Activated CD4-positive, alpha-beta T cell treated with anti-CD3 and anti-CD28 coated beads for 36 hours (primary cell): ENCODE data around the gene SUSD5. TPM values are rescaled to one million over a fixed set of nuclear protein-coding genes. Genes with fewer than 3 reads are reported as not detected.
A peak's percentile ranks its signal among the peaks of the same experiment; 100 is the strongest.

Experiments
- ATAC-seq: fragments of 200-7000 bp; cut with Tn5 transposase; one replicate; pipeline ENCODE4 v1.10.0; 2021; ENCODE audit warnings: mild to moderate bottlenecking, moderate library complexity
- CTCF ChIA-PET: fragments of 350-600 bp; sonication (Branson Sonifier 250); formaldehyde crosslinking; loops from one replicate; lab custom pipeline; 2021; ENCODE audit warnings: antibody characterized with exemption; lab: Charles Lee
- POLR2A ChIA-PET: fragments of 350-600 bp; sonication (Branson Sonifier 250); formaldehyde crosslinking; loops from one replicate; lab custom pipeline; 2021; ENCODE audit warnings: antibody characterized with exemption, inconsistent platforms; lab: Charles Lee
- DNase-seq: peaks from one replicate; pipeline ENCODE4 v3.0.0-alpha.2; 2020
- H3K27ac Mint-ChIP-seq: one replicate; pipeline ENCODE4 v1.8.0; 2021; ENCODE audit warnings: mixed read lengths
- H3K27me3 Mint-ChIP-seq: one replicate; pipeline ENCODE4 v1.8.0; 2021; ENCODE audit warnings: mixed read lengths
- H3K36me3 Mint-ChIP-seq: one replicate; pipeline ENCODE4 v1.8.0; 2021; ENCODE audit warnings: low read depth, mixed read lengths
- H3K4me1 Mint-ChIP-seq: one replicate; pipeline ENCODE4 v1.8.0; 2021; ENCODE audit warnings: mixed read lengths
- H3K4me3 Mint-ChIP-seq: one replicate; pipeline ENCODE4 v1.8.0; 2021; ENCODE audit warnings: mild to moderate bottlenecking, moderate library complexity, mixed read lengths
- H3K9me3 Mint-ChIP-seq: one replicate; pipeline ENCODE4 v1.8.0; 2021; ENCODE audit warnings: low read depth, mixed read lengths
- intact Hi-C, 2 experiments: fragments of 100-400 bp; cut with DNase I in 1 of 2; cut with micrococcal nuclease in 1 of 2; formaldehyde crosslinking; loops; one replicate each; pipeline versions ENCODE4 v1.14.2 to v1.15.1; 2022 to 2024; cut with DNase I, micrococcal nuclease
- total RNA-seq, 2 experiments: library from RNA; stranded (reverse); gene quantifications; one replicate each; pipeline ENCODE4 v1.2.3, GENCODE V29; 2021

The SUSD5 gene
- total RNA-seq, 2 experiments from 2014 or later, result not detected

- no peaks in the 10 kb centered on the region for H3K9me3 Mint-ChIP-seq
- peak; percentile 76 for ATAC-seq
- H3K4me1 Mint-ChIP-seq, result peaks cover 10% of the 10 kb centered on the region
- CTCF ChIA-PET, result interaction anchor here (0.6 to 2.1 kb wide), 7 partner anchors 9 to 577 kb away, joined by 3 to 12 read pairs (median 3); no protein-coding TSS in a partner anchor
- H3K36me3 Mint-ChIP-seq, result peaks cover 23% of the 10 kb centered on the region
- no peaks in the 10 kb centered on the region for H3K27me3 Mint-ChIP-seq
- intact Hi-C loops, result loop anchor here in 1 of 2 experiments (5.0 kb wide), 2 partner anchors 118 to 498 kb away; no protein-coding TSS in a partner anchor
- DNase-seq, result no peak
- no peak overlapping the region for H3K4me3 Mint-ChIP-seq
- POLR2A ChIA-PET, result interaction anchor here (0.6 kb wide), 1 partner anchor 23 kb away, joined by 3 read pairs; no protein-coding TSS in a partner anchor
- no peak overlapping the region for H3K27ac Mint-ChIP-seq
Measured at GRCh38 chr3:33134026-33134625, 84.5 kb downstream of the SUSD5 start.

- intact Hi-C loops, result loop anchor here in 1 of 2 experiments (5.0 kb wide), 2 partner anchors 120 to 500 kb away; no protein-coding TSS in a partner anchor
- no peak for DNase-seq
- ChIA-PET CTCF (interaction anchor here (0.5 to 4.4 kb wide), 37 partner anchors 8 to 724 kb away, joined by 3 to 81 read pairs (median 4); partner anchors contain the start of gene CRTAP), POLR2A (no interaction called here)
- no peaks in the 10 kb centered on the region for H3K27me3 Mint-ChIP-seq
- H3K9me3 Mint-ChIP-seq, result no peaks in the 10 kb centered on the region
- ATAC-seq, result no peak
- no peak overlapping the region for H3K27ac Mint-ChIP-seq
- H3K36me3 Mint-ChIP-seq, result peaks cover 20% of the 10 kb centered on the region
- H3K4me1 Mint-ChIP-seq, result peaks cover 10% of the 10 kb centered on the region
- no peak overlapping the region for H3K4me3 Mint-ChIP-seq
Measured at GRCh38 chr3:33132019-33132360, 86.6 kb downstream of the SUSD5 start.

- CTCF ChIA-PET, result interaction anchor here (0.5 to 4.4 kb wide), 50 partner anchors 8 to 724 kb away, joined by 3 to 81 read pairs (median 4); partner anchors contain the start of gene CRTAP
- intact Hi-C loops, result loop anchor here (1.0 to 5.0 kb wide), 7 partner anchors 121 to 656 kb away; no protein-coding TSS in a partner anchor
Measured at GRCh38 chr3:33131331-33132018, 87.1 kb downstream of the SUSD5 start.

GRCh38 chr3:33130144-33130543 lies 88.5 kb downstream of the SUSD5 start:
- Mint-ChIP-seq H3K27ac (no peak overlapping the region), H3K4me1 (peaks cover 17% of the 10 kb centered on the region), H3K4me3 (no peak overlapping the region), H3K9me3 (no peaks in the 10 kb centered on the region), H3K36me3 (peaks cover 22% of the 10 kb centered on the region), H3K27me3 (no peaks in the 10 kb centered on the region)
- ChIA-PET CTCF (interaction anchor here (0.6 to 4.4 kb wide), 7 partner anchors 14 to 743 kb away, joined by 3 to 81 read pairs (median 4); no protein-coding TSS in a partner anchor), POLR2A (no interaction called here)
- ATAC-seq, result no peak
- intact Hi-C loops, result loop anchor here in 1 of 2 experiments (2.0 to 5.0 kb wide), 3 partner anchors 122 to 657 kb away; no protein-coding TSS in a partner anchor
- no peak for DNase-seq

More at GRCh38 chr3:33131331-33132018, 87.1 kb downstream of the SUSD5 start:
- Mint-ChIP-seq H3K4me1 (peaks cover 10% of the 10 kb centered on the region), H3K36me3 (peaks cover 17% of the 10 kb centered on the region), H3K27me3 (no peaks in the 10 kb centered on the region), H3K27ac (no peak overlapping the region), H3K9me3 (no peaks in the 10 kb centered on the region), H3K4me3 (no peak overlapping the region)
- POLR2A ChIA-PET, result interaction anchor here (0.9 kb wide), 1 partner anchor 242 kb away, joined by 3 read pairs; no protein-coding TSS in a partner anchor
- peak; percentile 63 for ATAC-seq
- peak; percentile 54 for DNase-seq

- Mint-ChIP-seq H3K9me3 (no peaks in the 10 kb centered on the region), H3K36me3 (peaks cover 22% of the 10 kb centered on the region), H3K27ac (no peak overlapping the region), H3K27me3 (no peaks in the 10 kb centered on the region), H3K4me1 (peaks cover 17% of the 10 kb centered on the region), H3K4me3 (no peak overlapping the region)
- DNase-seq (no peak), ATAC-seq (no peak)
- ChIA-PET POLR2A (no interaction called here), CTCF (interaction anchor here (1.0 to 4.4 kb wide), 3 partner anchors 9 to 244 kb away, joined by 3 to 81 read pairs (median 3); no protein-coding TSS in a partner anchor)
- intact Hi-C loops, result loop anchor here in 1 of 2 experiments (5.0 kb wide), 1 partner anchor 589 kb away; the partner anchor contains the start of gene CLASP2
Measured at GRCh38 chr3:33128706-33129105, 89.9 kb downstream of the SUSD5 start.

GRCh38 chr3:33125840-33126239 lies 92.8 kb downstream of the SUSD5 start:
- H3K4me3 Mint-ChIP-seq, result no peak overlapping the region
- H3K36me3 Mint-ChIP-seq, result peaks cover 21% of the 10 kb centered on the region
- H3K27ac Mint-ChIP-seq, result no peak overlapping the region
- no peak for ATAC-seq
- CTCF ChIA-PET, result interaction anchor here (1.3 kb wide), 1 partner anchor 247 kb away, joined by 5 read pairs; no protein-coding TSS in a partner anchor
- intact Hi-C loops, result loop anchor here in 1 of 2 experiments (5.0 kb wide), 1 partner anchor 591 kb away; the partner anchor contains the start of gene CLASP2
- peaks cover 16% of the 10 kb centered on the region for H3K4me1 Mint-ChIP-seq
- H3K27me3 Mint-ChIP-seq, result no peaks in the 10 kb centered on the region
- no peaks in the 10 kb centered on the region for H3K9me3 Mint-ChIP-seq
- POLR2A ChIA-PET, result no interaction called here
- DNase-seq, result no peak

- intact Hi-C loops, result loop anchor here in 1 of 2 experiments (5.0 kb wide), 1 partner anchor 593 kb away; the partner anchor contains the start of gene CLASP2
- DNase-seq (peak; percentile 11), ATAC-seq (peak; percentile 68)
- peak overlapping the region; percentile 32 for H3K27ac Mint-ChIP-seq
- ChIA-PET CTCF (interaction anchor here (0.7 to 1.9 kb wide), 4 partner anchors 8 to 248 kb away, joined by 3 to 8 read pairs (median 4); no protein-coding TSS in a partner anchor), POLR2A (no interaction called here)
- no peaks in the 10 kb centered on the region for H3K9me3 Mint-ChIP-seq
- H3K36me3 Mint-ChIP-seq, result peaks cover 24% of the 10 kb centered on the region
- H3K27me3 Mint-ChIP-seq, result no peaks in the 10 kb centered on the region
- peaks cover 16% of the 10 kb centered on the region for H3K4me1 Mint-ChIP-seq
- no peak overlapping the region for H3K4me3 Mint-ChIP-seq
Measured at GRCh38 chr3:33124638-33125037, 94.0 kb downstream of the SUSD5 start.

GRCh38 chr3:33122991-33123390 lies 95.6 kb downstream of the SUSD5 start:
- H3K4me3 Mint-ChIP-seq, result no peak overlapping the region
- H3K9me3 Mint-ChIP-seq, result no peaks in the 10 kb centered on the region
- no peak overlapping the region for H3K27ac Mint-ChIP-seq
- DNase-seq (no peak), ATAC-seq (no peak)
- CTCF ChIA-PET, result interaction anchor here (1.9 kb wide), 1 partner anchor 9 kb away, joined by 8 read pairs; no protein-coding TSS in a partner anchor
- H3K4me1 Mint-ChIP-seq, result peaks cover 18% of the 10 kb centered on the region
- intact Hi-C loops, result no loop called here
- peaks cover 24% of the 10 kb centered on the region for H3K36me3 Mint-ChIP-seq
- no peaks in the 10 kb centered on the region for H3K27me3 Mint-ChIP-seq
- POLR2A ChIA-PET, result no interaction called here

GRCh38 chr3:33119891-33120290 lies 98.7 kb downstream of the SUSD5 start:
- H3K9me3 Mint-ChIP-seq, result no peaks in the 10 kb centered on the region
- DNase-seq (no peak), ATAC-seq (no peak)
- peaks cover 12% of the 10 kb centered on the region for H3K36me3 Mint-ChIP-seq
- H3K4me1 Mint-ChIP-seq, result peaks cover 26% of the 10 kb centered on the region
- intact Hi-C loops, result loop anchor here in 1 of 2 experiments (10.0 kb wide), 1 partner anchor 315 kb away; no protein-coding TSS in a partner anchor
- ChIA-PET CTCF (interaction anchor here (1.2 kb wide), 1 partner anchor 11 kb away, joined by 4 read pairs; no protein-coding TSS in a partner anchor), POLR2A (no interaction called here)
- H3K4me3 Mint-ChIP-seq, result no peak overlapping the region
- no peaks in the 10 kb centered on the region for H3K27me3 Mint-ChIP-seq
- no peak overlapping the region for H3K27ac Mint-ChIP-seq

- peak; percentile 19 for DNase-seq
- Mint-ChIP-seq H3K4me1 (peaks cover 30% of the 10 kb centered on the region), H3K27me3 (no peaks in the 10 kb centered on the region), H3K4me3 (no peak overlapping the region), H3K27ac (peak overlapping the region; percentile 3), H3K9me3 (no peaks in the 10 kb centered on the region), H3K36me3 (peaks cover 8% of the 10 kb centered on the region)
- CTCF ChIA-PET, result interaction anchor here (0.6 to 1.3 kb wide), 4 partner anchors 18 to 669 kb away, joined by 3 to 6 read pairs (median 4); no protein-coding TSS in a partner anchor
- no peak for ATAC-seq
- POLR2A ChIA-PET, result interaction anchor here (0.6 kb wide), 1 partner anchor 430 kb away, joined by 3 read pairs; no protein-coding TSS in a partner anchor
- intact Hi-C loops, result loop anchor here in 1 of 2 experiments (10.0 kb wide), 1 partner anchor 317 kb away; no protein-coding TSS in a partner anchor
Measured at GRCh38 chr3:33117461-33117860, 101.1 kb downstream of the SUSD5 start.
